Measurements from ENCODE around the gene PCED1B.

- TF ChIP-seq CTCF (conservative IDR thresholded peaks at IDR 0.05 in 1 of 2, IDR thresholded peaks at IDR 0.05 in 1 of 2; ENCODE audit: extremely low read depth in 1 of 2, insufficient read depth in 1 of 2, low read depth in 1 of 2, low read length in 2 of 2) (no peak), EZH2 (IDR thresholded peaks at IDR 0.05; ENCODE audit: borderline replicate concordance, low read length) (no peak)
Observed at GRCh38 chr12:47088021-47088944, 8.9 kb downstream of the PCED1B start.

All from mammary epithelial cell (primary cell).